ENCODE results near the gene PRPF8. TPM values are rescaled to one million over a fixed set of nuclear protein-coding genes. Genes with fewer than 3 reads are reported as not detected.

Gene PRPF8
- total and polyA plus RNA-seq, 3 donors from 2014 or later = 307 to 325 (median 315) TPM

- Histone ChIP-seq H3K27me3 (no peaks in the 10 kb centered on the region), H3K4me1 (no peaks in the 10 kb centered on the region), H3K4me3 (no peak overlapping the region), H3K9me3 (no peaks in the 10 kb centered on the region), H3K36me3 (ENCODE audit: low read depth, missing control alignments) (no peaks in the 10 kb centered on the region), H3K27ac (no peak overlapping the region)
- DNase-seq = no peak
- no peak for TF ChIP-seq CTCF (IDR thresholded peaks at IDR 0.05)
- TF ChIP-seq POLR2A (IDR thresholded peaks at IDR 0.05) = no peak
- intact Hi-C loops (cut with DNase I; ENCODE audit: low total_unique reads) = no loop called here
- WGBS, 2 donors = 90 to 92% methylated on average over 10 of the region's 10 CpGs
Observed at GRCh38 chr17:1611715-1612114, 73.0 kb downstream of the PRPF8 start.

- H3K4me1 ChIP-seq = peaks cover 9% of the 10 kb centered on the region
Observed at GRCh38 chr17:1608676-1609075, 76.0 kb downstream of the PRPF8 start.

GRCh38 chr17:1607971-1608320 is 76.7 kb downstream of the PRPF8 start:
- Histone ChIP-seq H3K36me3 (ENCODE audit: low read depth, missing control alignments) (no peaks in the 10 kb centered on the region), H3K27ac (no peak overlapping the region), H3K27me3 (no peaks in the 10 kb centered on the region), H3K9me3 (no peaks in the 10 kb centered on the region), H3K4me1 (peaks cover 9% of the 10 kb centered on the region), H3K4me3 (no peak overlapping the region)
- intact Hi-C loops (cut with DNase I; ENCODE audit: low total_unique reads) = no loop called here
- no peak for DNase-seq
- no peak for TF ChIP-seq POLR2A (IDR thresholded peaks at IDR 0.05)
- no peak for TF ChIP-seq CTCF (IDR thresholded peaks at IDR 0.05)
- WGBS, 2 donors = 88 to 91% methylated on average over 5 of the region's 5 CpGs

More at GRCh38 chr17:1608676-1609075, 76.0 kb downstream of the PRPF8 start:
- Histone ChIP-seq H3K36me3 (ENCODE audit: low read depth, missing control alignments) (no peaks in the 10 kb centered on the region), H3K27me3 (no peaks in the 10 kb centered on the region), H3K4me3 (no peak overlapping the region), H3K27ac (no peak overlapping the region), H3K9me3 (no peaks in the 10 kb centered on the region)
- no peak for DNase-seq
- intact Hi-C loops (cut with DNase I; ENCODE audit: low total_unique reads) = no loop called here
- no peak for TF ChIP-seq CTCF (IDR thresholded peaks at IDR 0.05)
- TF ChIP-seq POLR2A (IDR thresholded peaks at IDR 0.05) = no peak
- WGBS, 2 donors = 93 to 94% methylated on average over 7 of the region's 7 CpGs

GRCh38 chr17:1606352-1606985 is 78.2 kb downstream of the PRPF8 start:
- Histone ChIP-seq H3K4me3 (no peak overlapping the region), H3K36me3 (ENCODE audit: low read depth, missing control alignments) (no peaks in the 10 kb centered on the region), H3K4me1 (peaks cover 9% of the 10 kb centered on the region), H3K9me3 (no peaks in the 10 kb centered on the region), H3K27ac (no peak overlapping the region), H3K27me3 (no peaks in the 10 kb centered on the region)
- WGBS, 2 donors = 84 to 89% methylated on average over 14 to 26 of the region's 26 CpGs
- TF ChIP-seq CTCF (IDR thresholded peaks at IDR 0.05) = no peak
- no peak for TF ChIP-seq POLR2A (IDR thresholded peaks at IDR 0.05)
- DNase-seq = no peak
- intact Hi-C loops (cut with DNase I; ENCODE audit: low total_unique reads) = no loop called here

GRCh38 chr17:1605681-1606351 is 78.9 kb downstream of the PRPF8 start:
- H3K4me3 ChIP-seq = no peak overlapping the region
- H3K9me3 ChIP-seq = no peaks in the 10 kb centered on the region
- WGBS, 2 donors = 73 to 79% methylated on average over 7 to 14 of the region's 19 CpGs
- no peak overlapping the region for H3K27ac ChIP-seq
- no peaks in the 10 kb centered on the region for H3K27me3 ChIP-seq
- intact Hi-C loops (cut with DNase I; ENCODE audit: low total_unique reads) = no loop called here
- DNase-seq = no peak
- no peak for TF ChIP-seq CTCF (IDR thresholded peaks at IDR 0.05)
- no peak for TF ChIP-seq POLR2A (IDR thresholded peaks at IDR 0.05)
- H3K36me3 ChIP-seq (ENCODE audit: low read depth, missing control alignments) = no peaks in the 10 kb centered on the region
- H3K4me1 ChIP-seq = peaks cover 9% of the 10 kb centered on the region
